Right renal pelvis (tissue), 4 donors: ENCODE measurements around the gene NTMT1. TPM values are rescaled to one million over a fixed set of nuclear protein-coding genes. Genes with fewer than 3 reads are reported as not detected.
A peak's percentile ranks its signal among the peaks of the same experiment; 100 is the strongest.
"Not testable (repeated sequence)": the region's sequence is repeated elsewhere in the genome, so short reads cannot be mapped to it uniquely, and the experiment has no call there.

Experiments used
- DNase-seq, 4 donors: peaks; one replicate each; pipeline ENCODE4 v3.0.0-alpha.2; 2013; ENCODE audit warnings: low read depth in 4 of 4, low spot score in 3 of 4, missing footprints in 1 of 4
- polyA plus RNA-seq, 4 donors: library from polyadenylated mRNA; unstranded; fragments of 120-200 nt; gene quantifications; one replicate each; pipeline ENCODE4 v1.2.1, GENCODE V29; 2013; ENCODE audit not compliant: insufficient read length in 4 of 4

The NTMT1 gene
- polyA plus RNA-seq, 4 donors, result 33.1 to 38.4 (median 33.9) TPM

DNA sequence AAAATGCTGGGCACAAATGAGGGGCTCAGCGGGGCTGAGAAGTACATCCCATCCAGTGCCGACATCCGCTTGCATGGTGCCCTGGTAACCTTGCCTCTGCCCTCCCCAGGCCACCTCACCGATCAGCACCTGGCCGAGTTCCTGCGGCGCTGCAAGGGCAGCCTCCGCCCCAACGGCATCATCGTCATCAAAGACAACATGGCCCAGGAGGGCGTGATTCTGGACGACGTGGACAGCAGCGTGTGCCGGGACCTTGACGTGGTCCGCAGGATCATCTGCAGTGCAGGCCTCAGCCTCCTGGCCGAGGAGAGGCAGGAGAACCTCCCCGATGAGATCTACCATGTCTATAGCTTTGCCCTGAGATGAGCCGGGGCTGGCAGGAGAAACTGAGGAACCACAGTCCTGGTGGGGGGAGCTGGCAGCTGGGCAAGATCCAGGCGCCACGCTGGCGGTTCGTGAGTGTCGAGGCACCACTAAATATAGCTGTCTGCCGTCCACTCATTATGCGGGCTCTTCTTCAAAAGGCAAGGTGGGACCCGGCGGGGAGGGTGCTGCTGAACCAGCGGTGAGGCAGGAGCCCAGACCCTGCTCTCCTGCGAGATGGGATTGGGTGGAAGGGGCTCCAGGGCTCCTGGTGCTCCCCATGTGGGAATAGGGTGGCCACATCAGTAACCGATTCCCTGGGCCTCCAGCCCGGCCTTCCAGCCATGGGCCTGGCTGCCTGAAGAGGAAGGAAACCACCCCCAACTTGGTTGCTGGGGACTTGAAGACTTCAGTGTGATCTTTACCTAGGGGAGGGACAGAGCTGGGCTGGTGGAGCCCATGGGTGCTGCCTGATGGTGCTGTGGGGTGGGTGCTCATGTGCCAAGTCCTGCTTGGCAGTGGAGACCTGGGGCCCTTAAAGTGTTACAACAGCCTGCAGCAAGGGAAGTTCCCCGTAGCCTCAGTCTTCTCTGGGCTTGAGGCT, 9.4 kb downstream of the NTMT1 start:
- no peak for DNase-seq

DNA sequence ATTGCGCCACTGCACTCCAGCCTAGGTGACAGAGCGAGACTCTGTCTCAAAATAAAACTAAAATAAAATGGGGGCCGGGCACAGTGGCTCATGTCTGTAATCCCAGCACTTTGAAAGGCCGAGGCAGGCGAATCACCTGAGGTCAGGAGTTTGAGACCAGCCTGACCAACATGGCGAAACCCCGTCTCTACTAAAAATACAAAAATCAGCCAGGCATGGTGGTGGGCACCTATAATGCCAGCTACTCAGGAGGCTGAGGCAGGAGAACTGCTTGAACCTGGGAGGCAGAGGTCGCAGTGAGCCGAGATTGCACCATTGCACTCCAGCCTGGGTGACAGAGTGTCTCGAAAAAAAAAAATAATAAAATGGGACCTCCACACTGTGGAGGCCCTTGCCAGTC, 10.4 kb downstream of the NTMT1 start:
- not testable (repeated sequence) for DNase-seq

DNA sequence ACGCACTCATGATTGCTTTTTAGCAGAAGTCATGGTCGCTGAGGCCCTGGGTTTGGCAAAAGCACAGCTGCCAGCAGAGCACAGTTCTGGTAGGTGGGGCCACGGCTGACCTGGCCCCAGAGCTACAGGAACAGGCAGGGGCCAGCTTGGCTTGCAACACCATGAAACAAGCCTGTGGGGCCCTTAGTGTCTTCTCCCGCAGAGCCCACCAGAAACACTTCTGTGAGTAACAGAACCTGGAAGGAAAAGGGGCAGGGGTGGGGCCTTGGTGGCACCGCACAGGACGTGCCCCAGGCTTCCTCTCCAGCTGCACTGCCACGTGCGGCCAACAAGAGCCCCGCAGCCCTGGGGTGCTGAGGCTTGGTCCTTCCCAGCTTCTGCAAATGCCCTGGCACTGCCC, 11.1 kb downstream of the NTMT1 start:
- DNase-seq, result no peak

DNA sequence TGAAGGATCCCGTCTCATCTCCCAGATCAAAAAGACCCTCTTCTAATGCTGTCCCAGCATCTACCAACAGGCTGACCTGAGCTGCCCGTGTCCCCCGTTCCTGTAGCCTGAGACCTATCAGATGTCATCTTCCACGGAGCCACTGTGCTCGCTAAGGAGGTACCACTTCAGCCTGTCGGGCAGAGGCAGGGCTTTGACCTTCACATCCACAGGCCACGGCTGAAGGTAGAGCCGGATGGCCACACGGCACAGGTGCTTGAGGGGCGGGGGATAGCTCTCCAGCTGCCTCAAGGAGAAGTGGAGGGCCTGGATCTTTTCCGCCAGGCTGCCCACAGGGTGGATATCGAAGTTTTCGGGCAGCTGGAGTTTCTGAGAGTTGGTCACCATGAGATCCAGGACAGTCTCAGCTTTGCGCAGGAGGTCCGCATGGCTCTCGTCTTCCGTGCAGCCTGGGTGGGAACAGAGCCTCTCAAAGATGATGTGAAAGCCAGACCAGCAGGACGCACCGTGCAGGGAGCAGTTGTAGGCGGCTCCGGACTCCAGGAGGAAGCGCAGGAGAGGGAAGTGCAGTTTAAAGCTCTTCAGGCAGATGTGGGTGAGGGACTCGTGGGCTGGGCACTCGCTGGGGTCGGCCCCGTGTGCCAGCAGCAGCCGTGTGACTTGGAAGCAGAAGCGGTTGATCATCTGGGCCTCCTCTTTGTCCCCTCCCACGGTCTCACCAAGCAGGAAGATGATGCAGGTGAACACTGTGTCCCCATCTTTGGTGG, 11.9 kb downstream of the NTMT1 start:
- DNase-seq, result no peak

DNA sequence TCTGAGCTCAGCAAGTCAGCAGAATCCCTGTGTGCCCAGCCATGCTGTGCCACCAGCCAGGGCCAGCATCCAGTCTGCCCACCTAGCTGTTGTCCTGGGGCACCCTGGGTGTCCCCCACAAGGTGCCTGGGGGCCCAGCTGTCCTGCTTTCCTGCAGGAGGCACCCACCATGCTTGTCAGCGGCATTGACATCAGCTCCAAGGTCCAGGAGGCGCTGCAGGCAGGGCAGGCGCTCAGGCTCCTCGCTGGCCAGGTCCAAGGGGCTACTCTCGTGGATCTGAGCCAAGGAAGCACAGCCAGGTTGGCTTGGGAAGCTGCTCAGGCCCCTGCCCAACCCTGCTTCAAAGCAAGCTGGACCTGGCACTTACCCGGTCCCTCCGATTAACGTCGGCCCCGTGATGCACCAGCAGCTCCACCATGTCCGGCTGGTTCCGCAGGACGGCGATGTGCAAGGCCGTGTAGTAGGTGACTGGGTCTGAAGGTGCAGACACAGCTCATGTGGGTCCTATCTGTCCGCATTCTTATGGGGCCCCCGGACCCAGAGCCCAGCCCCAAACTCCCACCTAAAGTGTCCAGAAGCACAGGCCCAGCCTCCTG, 13.2 kb downstream of the NTMT1 start:
- DNase-seq, result no peak

DNA sequence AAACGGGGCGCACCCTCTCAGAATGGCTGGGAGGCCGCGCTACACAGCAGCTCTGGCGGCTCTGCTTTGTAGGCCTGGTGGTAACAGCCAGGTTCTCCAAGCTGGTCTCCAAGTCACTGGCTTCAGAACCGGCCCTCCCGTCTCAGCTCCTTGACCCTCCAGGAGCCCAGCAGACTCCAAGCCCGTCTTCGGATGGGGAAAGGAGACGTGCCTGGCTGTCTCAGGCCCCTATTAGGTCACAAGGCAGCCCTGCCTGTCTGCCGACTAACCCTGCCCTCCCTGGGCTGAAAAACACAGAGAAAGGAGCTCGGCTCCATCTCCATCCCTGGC, 13.8 kb downstream of the NTMT1 start:
- DNase-seq, result no peak

DNA sequence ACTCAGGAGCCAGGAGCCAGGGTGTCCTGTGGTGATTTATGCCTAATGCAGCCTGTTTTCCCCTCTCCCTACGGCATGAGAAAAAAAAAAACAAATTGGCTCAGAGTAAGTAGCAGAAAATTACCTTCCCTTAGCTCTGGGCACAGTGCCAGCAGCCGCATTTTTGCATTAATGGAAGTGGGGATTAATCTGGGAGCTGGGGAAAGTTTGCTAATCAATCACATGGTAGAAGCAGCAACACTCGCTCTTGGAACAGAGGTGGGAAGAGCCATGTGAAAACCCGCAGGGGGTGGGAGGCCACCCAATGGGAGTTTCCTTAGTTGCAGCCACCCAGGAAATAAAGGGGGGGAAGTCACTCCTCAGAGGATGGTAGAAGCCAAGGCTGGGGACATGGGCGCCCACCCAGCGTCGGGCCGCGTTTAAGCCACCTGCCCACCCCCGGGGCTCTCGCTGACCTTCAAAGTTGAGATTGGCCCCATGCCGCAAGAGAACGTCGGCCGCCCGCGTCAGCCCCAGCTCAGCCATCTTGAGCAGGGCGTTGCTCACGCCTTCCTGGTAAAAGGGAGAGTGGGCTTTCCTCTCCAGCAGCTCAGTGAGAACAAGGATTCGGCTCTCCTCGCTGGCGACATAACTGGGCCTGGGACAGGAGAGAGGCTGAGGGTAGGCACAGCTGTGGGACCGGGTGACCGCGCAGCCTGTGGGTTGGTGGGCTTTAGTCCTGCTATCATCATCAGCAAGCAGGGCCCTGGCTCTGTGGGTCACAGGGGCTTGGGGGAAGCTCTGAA, 14.3 kb downstream of the NTMT1 start:
- peak in 1 of 4 donors; percentile 56 for DNase-seq

DNA sequence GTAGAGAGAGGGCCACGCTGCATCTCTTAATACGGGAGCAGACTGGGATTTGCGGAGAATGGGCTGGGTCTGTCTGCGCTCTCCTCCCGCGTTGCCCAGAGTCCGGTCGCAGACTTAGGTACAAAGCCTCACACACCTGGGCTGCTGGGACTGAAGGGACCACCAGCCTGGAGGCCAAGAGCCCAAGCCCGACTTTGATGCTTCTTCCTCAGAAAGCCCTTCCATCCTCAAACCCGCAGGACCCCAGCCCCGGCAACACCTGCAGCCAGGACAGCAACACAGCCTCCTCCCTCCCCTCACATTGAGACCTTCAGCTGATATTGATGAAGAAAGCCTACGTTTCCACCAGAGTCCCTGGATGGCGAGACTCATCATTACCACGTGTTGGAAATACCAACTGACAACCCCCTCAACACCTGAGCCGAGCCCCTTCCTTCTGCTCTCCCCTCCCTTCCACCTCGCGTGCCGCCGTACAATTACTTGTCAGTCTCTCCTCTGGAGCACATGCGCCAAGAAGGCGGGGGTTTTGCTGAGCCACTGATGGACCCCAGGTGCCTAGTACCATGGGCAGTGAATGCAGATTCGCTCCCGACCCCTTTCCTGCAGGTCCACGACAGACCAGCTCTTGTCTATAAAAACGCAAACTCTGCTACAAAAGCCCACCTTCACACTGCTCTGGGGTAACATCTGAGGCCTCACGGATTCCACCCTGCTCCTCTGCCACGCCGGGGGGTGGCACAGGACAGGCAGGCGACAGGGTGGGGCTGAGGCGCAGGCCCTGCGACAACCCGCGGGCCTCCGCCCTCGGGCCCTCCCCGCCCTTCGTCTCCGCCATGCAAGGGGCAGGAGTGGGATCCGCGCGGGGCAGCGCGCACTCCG, 15.1 kb downstream of the NTMT1 start:
- no peak for DNase-seq

DNA sequence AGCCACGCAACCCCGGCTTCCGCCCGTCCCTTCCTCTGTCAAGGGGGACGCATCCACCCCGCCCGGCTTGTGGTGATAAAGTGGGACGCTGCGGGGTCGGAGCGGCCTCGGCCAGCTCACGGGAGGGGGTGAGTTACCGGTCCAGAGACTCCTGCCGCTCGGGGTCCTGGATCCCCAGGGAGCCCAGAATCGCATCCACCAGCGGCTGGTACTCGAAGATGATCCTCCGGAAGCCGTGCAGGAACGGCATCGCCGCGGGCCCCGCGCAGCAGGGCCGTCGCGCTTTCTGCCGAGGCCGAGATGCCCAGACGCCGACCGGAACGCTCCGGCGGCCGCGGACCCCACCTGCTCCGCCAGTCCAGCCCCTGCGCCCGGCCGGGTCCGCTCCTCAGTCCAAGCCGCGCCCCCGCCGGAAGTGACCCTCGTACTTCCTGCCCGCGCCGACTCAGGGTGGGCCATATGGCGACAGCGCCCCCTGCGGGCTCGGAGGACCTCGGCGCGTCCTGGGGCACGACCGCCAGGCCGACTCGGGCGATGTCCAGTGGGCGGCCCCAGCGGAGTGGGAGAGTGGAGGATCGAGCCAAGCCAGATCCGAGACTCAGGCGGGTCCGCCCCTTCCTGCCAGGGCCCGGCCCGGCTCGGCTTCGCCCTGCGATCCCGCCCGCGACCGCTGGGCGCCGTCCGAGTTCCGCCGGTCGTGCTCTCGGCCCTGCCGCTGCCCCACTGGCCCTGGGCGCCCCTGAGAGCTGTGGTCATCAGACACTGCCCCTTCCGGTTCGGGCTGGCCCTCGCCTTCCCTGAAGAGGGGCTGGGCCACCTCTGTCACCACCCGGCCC, 16.0 kb downstream of the NTMT1 start, which contains the start of gene ASB6:
Gene ASB6, minus strand, starts transcription at position 402 of the 836 bp plus-strand sequence. Its CDS starts 152 bp downstream, at position 250.
- DNase-seq, result peak; percentile 93 to 98 (median 94)

DNA sequence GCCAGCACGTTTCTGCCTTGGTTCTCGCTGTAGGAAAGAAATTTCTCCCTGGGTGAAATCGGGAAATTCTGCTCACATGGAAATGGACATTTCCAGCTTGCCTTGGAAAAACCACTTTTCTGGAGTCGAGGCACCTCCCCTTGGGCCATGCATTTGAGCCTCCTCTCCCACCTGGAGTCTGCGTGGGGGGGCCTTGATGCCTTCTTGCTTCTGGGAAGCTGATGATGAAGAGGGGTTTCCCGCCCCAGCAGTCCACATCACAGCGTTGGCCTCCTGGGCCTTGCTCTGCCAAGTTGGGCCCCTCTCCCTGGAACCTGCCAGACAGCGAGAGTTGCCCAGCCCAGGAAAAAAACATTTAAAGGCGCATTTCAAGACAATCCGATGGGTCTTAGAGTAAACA, 17.7 kb downstream of the NTMT1 start:
- DNase-seq, result no peak

DNA sequence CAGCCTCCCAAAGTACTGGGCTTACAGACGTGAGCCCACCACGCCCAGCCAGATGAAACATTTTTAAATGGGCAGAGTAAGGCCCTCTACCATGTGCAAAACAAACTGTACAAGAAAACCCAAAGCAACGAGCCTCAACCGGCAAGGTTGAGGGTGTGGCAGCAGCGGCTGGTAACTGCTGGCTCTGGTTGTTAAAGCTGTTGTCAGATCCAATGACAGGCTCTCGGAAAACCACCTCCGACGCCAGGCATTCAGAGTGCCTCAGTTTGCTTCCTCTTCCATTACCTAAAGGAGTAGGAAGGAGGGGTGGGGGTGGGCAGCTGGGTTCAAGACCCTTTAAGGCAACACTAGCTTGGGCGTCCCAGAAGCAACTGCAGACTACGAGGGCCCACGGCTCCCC, 18.4 kb downstream of the NTMT1 start:
- DNase-seq, result no peak

DNA sequence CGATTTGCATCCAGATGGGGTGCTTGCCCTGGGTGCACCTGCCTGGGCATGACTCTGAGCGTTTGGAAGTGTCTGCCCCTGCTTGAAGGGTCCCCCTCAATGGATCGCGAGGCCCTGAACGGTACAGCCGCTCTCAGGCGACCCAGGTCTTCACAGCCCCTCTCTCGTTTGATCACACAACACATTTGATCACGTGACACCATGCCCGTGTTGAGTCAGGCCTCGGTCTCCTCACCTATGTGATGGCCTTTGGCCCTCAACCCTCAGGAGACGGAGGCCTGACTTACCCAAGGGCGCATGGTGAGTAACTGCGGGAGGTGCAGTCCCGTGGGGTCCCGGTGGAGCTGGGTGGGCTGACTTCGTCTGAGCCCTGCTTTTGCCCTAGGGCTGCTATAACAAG, 18.9 kb downstream of the NTMT1 start:
- DNase-seq, result no peak

DNA sequence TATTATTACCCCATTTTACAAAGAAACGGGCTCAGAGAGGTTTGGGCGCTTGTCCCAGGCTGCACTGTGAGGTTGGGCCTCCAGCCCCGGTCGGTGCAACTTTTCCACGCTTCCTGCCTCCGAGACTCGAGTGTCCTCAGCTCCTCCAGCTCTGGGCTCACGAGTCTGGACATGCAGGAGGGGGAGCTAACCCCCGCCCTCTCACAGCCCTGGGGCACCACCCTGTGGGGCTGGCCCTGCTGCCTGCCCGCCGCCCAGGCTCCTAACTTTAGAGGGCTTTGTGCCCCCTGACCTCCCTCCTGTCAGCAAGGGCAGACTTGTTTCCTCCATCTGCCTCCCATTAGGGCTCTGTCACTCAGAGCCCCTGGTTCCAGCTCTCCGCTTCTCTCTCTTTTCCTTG, 20.3 kb downstream of the NTMT1 start:
- DNase-seq, result no peak

DNA sequence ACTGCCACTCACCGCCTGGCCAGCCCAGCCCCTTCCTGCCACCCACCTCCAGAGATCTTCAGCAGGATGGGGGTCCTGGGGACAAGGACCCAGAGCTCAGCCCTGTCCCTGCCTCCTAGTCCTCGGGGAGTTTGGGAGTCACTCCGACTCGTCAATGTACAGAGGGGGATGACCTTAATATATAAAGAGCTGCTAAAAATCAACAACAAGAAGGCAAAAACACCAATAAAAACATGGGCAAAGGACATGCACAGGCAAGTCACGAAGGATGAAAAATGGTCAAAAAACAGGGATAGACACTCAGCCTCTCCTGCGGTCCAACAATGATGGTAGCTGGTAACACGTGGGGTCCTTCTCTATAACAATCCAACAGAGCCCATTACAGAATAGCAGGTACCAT, 20.7 kb downstream of the NTMT1 start:
- DNase-seq, result no peak

DNA sequence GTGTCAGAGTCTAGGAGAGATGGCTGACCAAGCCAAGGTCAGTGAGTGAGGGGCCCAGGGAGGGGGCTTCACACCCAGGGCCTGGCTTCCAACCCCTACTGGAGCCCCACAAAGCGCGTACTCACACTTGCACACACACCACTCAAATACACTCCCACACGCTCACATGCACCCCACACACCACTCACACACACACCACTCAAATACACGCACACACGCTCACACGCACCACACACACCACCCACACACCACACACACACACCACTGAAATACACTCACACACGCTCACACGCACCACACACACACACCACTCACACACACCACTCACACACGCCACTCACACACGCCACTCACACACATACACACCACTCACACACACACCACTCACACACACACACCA, 21.7 kb downstream of the NTMT1 start:
- DNase-seq, result no peak

DNA sequence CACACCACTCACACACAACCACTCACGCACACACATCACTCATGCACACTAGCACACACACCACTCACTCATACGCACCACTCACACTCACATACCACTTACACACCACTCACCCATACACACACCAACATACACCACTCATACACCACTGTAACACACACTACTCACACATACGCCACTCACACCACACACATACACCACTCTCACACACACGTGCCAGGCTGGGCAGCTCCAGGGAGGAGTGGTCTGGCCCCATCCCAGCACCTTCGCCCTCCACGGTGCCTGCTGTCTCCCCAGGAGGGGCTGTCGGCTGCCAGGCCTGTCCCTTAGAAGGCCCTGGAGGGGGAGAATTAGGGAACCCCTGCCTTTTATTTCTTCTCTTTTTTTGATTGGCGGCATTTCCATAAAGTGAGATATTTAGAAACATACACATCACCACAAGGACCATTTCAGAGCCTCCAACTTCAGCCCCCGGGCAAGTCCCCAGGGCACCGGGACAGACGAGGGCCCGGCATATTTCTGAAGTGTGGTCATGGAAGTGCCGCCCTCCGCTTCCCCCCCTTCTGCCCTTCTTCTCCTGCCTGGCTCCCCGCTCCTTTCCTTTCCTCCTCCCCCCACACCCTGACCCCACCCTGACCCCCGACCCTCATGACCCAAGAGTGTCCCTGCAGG, 22.3 kb downstream of the NTMT1 start:
- DNase-seq, result no peak

DNA sequence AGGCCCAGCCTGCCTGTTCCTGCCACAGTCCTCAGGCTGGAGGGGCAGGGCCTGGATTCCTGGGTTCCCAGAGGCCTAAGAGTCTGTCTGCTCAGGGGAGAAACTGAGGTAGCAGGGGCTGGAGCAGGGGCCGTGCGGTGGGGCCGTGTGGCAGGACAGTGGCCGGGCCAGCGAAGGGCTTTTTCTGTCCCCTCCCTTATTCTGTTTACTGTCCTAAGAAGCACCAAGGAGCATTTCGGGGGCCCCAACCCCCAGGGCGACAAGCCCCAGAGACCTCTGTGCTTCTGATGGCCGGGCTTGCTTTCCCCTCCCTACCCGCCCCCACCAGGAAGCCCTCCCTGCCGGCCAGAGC, 22.8 kb downstream of the NTMT1 start:
- DNase-seq, result no peak
